ENCODE measurements around the gene EXOC1. TPM values are rescaled to one million over a fixed set of nuclear protein-coding genes. Genes with fewer than 3 reads are reported as not detected.

Gene EXOC1
- total RNA-seq, 1 donor from 2014 or later, result 31.9 TPM

DNA sequence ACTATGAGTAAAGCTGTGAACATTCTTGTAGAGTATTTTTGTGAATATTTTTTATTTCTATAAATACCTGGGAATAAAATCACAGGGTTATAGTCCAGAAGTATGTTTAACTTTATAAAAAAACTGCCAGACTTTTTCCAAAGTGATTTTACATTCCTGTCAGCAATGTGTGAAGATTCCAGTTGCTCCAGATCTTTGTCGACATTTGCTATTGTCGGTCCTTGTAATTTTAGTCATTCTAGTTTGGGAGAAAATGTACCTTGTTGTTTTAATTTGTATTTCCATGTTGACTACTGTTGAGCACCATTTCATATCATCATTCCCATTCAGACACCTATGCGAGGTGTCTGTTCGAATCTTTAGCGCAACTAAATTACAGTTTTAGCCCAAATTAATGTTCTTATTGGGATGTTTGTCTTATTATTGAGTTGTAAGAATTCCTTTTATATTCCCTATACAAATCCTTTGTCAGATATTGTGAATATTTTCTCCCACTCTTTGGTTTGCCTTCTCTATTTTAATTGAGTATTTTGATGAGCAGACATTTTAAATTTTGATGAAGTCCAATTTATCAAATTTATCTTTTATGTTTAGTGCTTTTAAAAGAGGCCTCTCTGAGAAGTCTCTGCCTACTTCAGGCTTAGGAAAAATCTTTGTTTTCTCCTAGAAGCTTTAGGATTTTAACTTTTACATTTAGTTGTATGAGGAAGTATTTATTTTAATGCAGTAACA is 97.9 kb downstream of the EXOC1 start:
- no peaks in the 10 kb centered on the region for H3K27me3 ChIP-seq
- H3K9me3 ChIP-seq, result no peaks in the 10 kb centered on the region
- H3K27ac ChIP-seq, result no peak overlapping the region
- no peak overlapping the region for H3K4me3 ChIP-seq
- peaks cover 0 to 16% of the 10 kb centered on the region in 2 donors for H3K36me3 ChIP-seq
- peaks cover 33% of the 10 kb centered on the region for H3K4me1 ChIP-seq
- TF ChIP-seq, protein P1, sequence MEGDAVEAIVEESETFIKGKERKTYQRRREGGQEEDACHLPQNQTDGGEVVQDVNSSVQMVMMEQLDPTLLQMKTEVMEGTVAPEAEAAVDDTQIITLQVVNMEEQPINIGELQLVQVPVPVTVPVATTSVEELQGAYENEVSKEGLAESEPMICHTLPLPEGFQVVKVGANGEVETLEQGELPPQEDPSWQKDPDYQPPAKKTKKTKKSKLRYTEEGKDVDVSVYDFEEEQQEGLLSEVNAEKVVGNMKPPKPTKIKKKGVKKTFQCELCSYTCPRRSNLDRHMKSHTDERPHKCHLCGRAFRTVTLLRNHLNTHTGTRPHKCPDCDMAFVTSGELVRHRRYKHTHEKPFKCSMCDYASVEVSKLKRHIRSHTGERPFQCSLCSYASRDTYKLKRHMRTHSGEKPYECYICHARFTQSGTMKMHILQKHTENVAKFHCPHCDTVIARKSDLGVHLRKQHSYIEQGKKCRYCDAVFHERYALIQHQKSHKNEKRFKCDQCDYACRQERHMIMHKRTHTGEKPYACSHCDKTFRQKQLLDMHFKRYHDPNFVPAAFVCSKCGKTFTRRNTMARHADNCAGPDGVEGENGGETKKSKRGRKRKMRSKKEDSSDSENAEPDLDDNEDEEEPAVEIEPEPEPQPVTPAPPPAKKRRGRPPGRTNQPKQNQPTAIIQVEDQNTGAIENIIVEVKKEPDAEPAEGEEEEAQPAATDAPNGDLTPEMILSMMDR (IDR thresholded peaks at IDR 0.05), result no peak
- no peak for TF ChIP-seq POLR2A (IDR thresholded peaks at IDR 0.05)
- no peak for TF ChIP-seq POLR2AphosphoS5 (IDR thresholded peaks at IDR 0.05; ENCODE audit: insufficient read depth in 1 of 2, low read depth in 1 of 2)
- DNase-seq (ENCODE audit: extremely low spot score in 2 of 2), result no peak
- intact Hi-C loops (cut with DNase I), result no loop called here

Small RNA genes within 50 kb of the gene (small RNA-seq; reads per million reads assigned to genes)
- not detected for gene RNU6-652P

Other genes starting within 250 kb of the EXOC1 start
- 8.1 TPM for gene NMU, start 217.3 kb upstream of the EXOC1 start, total RNA-seq
- gene EXOC1L, start 33.9 kb upstream of the EXOC1 start, total RNA-seq, result not detected
- 6.1 TPM for gene CEP135, start 95.3 kb downstream of the EXOC1 start, total RNA-seq